IMR-90 (cell line): Measurements from ENCODE around the gene SPEM1.

Source experiments
- BHLHE40 ChIP-seq: fragments of 150-350 bp; IDR thresholded peaks from 2 replicates; pipeline ENCODE4 v1.6.1; 2016; ENCODE audit warnings: mild to moderate bottlenecking, low read depth, low read length
- CHD1 ChIP-seq: IDR thresholded peaks from 2 replicates; pipeline ENCODE4 v1.6.1; 2012; ENCODE audit warnings: low read depth, low read length, improper control_type of control experiment
- ELK1 ChIP-seq: fragments of 150-350 bp; IDR thresholded peaks from 2 replicates; pipeline ENCODE4 v1.6.1; 2016; ENCODE audit warnings: low read depth, mild to moderate bottlenecking, low read length, moderate library complexity, borderline replicate concordance
- MAFK ChIP-seq: IDR thresholded peaks from 2 replicates; pipeline ENCODE4 v1.6.1; 2012; ENCODE audit warnings: low read depth, low read length, improper control_type of control experiment
- MAZ ChIP-seq: IDR thresholded peaks from 2 replicates; pipeline ENCODE4 v1.6.1; 2012; ENCODE audit warnings: low read depth, mild to moderate bottlenecking, low read length, improper control_type of control experiment, moderate library complexity, borderline replicate concordance
- POLR2A ChIP-seq: IDR thresholded peaks from 2 replicates; pipeline ENCODE4 v1.6.1; 2012; ENCODE audit warnings: mild to moderate bottlenecking, low read depth, low read length
- RAD21 ChIP-seq: IDR thresholded peaks from 2 replicates; pipeline ENCODE4 v1.6.1; 2012; ENCODE audit warnings: low read length, improper control_type of control experiment
- RCOR1 ChIP-seq: IDR thresholded peaks from 2 replicates; pipeline ENCODE4 v1.6.1; 2012; ENCODE audit warnings: mild to moderate bottlenecking, low read length, improper control_type of control experiment; ENCODE audit not compliant: insufficient replicate concordance
- USF2 ChIP-seq: fragments of 150-350 bp; IDR thresholded peaks from 2 replicates; pipeline ENCODE4 v1.6.1; 2017; ENCODE audit warnings: mild to moderate bottlenecking, antibody characterized with exemption, low read length, low read depth
- TF ChIP-seq, protein P1 (sequence below): conservative IDR thresholded peaks from 2 replicates; pipeline ENCODE4 v1.5.1; 2012; ENCODE audit warnings: mild to moderate bottlenecking, low read depth, low read length, improper control_type of control experiment

DNA sequence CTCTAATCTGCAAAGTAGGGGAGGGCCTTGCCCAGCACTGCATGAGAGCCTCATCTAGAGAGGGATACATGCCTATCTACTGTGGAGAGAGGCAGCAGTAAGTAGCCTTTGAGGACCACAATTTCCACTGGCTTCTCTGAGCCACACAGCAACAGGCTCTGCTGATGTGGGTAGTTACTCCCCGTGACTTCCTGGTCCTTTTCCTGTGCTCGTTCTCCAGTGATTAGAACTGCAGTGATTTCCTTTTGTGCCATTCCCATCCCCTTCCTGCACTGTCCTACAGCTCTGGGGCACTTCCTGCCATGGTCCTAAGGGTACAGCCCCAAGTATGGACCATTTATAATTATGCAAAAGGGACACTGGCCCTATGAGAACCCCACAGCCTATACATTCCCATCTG lies 28.8 kb upstream of the SPEM1 start:
- TF ChIP-seq POLR2A (no peak), USF2 (no peak), CHD1 (no peak), ELK1 (no peak), RAD21 (no peak), MAFK (no peak), RCOR1 (no peak), BHLHE40 (no peak), MAZ (no peak)
- TF ChIP-seq, protein P1, sequence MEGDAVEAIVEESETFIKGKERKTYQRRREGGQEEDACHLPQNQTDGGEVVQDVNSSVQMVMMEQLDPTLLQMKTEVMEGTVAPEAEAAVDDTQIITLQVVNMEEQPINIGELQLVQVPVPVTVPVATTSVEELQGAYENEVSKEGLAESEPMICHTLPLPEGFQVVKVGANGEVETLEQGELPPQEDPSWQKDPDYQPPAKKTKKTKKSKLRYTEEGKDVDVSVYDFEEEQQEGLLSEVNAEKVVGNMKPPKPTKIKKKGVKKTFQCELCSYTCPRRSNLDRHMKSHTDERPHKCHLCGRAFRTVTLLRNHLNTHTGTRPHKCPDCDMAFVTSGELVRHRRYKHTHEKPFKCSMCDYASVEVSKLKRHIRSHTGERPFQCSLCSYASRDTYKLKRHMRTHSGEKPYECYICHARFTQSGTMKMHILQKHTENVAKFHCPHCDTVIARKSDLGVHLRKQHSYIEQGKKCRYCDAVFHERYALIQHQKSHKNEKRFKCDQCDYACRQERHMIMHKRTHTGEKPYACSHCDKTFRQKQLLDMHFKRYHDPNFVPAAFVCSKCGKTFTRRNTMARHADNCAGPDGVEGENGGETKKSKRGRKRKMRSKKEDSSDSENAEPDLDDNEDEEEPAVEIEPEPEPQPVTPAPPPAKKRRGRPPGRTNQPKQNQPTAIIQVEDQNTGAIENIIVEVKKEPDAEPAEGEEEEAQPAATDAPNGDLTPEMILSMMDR: no peak
